IMR-90 (cell line): Measurements from ENCODE around the gene STARD8. TPM values are rescaled to one million over a fixed set of nuclear protein-coding genes. Genes with fewer than 3 reads are reported as not detected.

Source experiments
- ATAC-seq: fragments of 200-7000 bp; cut with Tn5 transposase; 2 replicates; pipeline ENCODE4 v1.9.1; 2020; ENCODE audit warnings: low read depth, mild to moderate bottlenecking, moderate library complexity
- BruUV-seq: library from RNA; stranded (reverse); fragments of 400-500 nt; replicated peaks from 2 replicates; lab custom pipeline; 2021; lab: Mats Ljungman, UMichigan
- CTCF ChIA-PET: fragments of 300-600 bp; formaldehyde crosslinking; extraction: SDS; loops from one replicate; lab custom pipeline; 2021; ENCODE audit warnings: antibody characterized with exemption; lab: Yijun Ruan, JAX
- POLR2A ChIA-PET: fragments of 300-600 bp; sonication (Branson Sonifier 250); formaldehyde crosslinking; loops from one replicate; lab custom pipeline; 2022; ENCODE audit warnings: antibody characterized with exemption; ENCODE audit not compliant: unreplicated experiment; lab: Charles Lee
- DNase-seq: peaks from one replicate; pipeline ENCODE4 v3.0.0; 2013
- H2AFZ ChIP-seq: replicated peaks from 2 replicates; pipeline ENCODE3; 2013; ENCODE audit warnings: low read length, mild to moderate bottlenecking; ENCODE audit not compliant: poor library complexity
- H2AK5ac ChIP-seq: 2 replicates; pipeline ENCODE4 v1.6.1; 2013; ENCODE audit warnings: low read depth, low read length, inconsistent platforms
- H2AK9ac ChIP-seq: replicated peaks from 2 replicates; pipeline ENCODE3; 2013; ENCODE audit warnings: mild to moderate bottlenecking, low read depth, low read length, moderate library complexity; ENCODE audit not compliant: poor library complexity
- H2BK120ac ChIP-seq: 2 replicates; pipeline ENCODE4 v1.6.1; 2013; ENCODE audit warnings: low read depth, low read length, inconsistent platforms
- H2BK15ac ChIP-seq: 3 replicates; pipeline ENCODE4 v1.6.1; 2013; ENCODE audit warnings: low read depth, low read length, inconsistent platforms
- H2BK20ac ChIP-seq: 2 replicates; pipeline ENCODE4 v1.6.1; 2013; ENCODE audit warnings: low read depth, mild to moderate bottlenecking, inconsistent platforms, low read length, moderate library complexity
- H2BK5ac ChIP-seq: 2 replicates; pipeline ENCODE4 v1.6.1; 2013; ENCODE audit warnings: mild to moderate bottlenecking, low read depth, low read length, inconsistent platforms; ENCODE audit not compliant: poor library complexity, severe bottlenecking
- H3K14ac ChIP-seq: replicated peaks from 2 replicates; pipeline ENCODE4 v1.6.1; 2013; ENCODE audit warnings: low read depth, low read length, inconsistent platforms
- H3K18ac ChIP-seq: 2 replicates; pipeline ENCODE4 v1.6.1; 2013; ENCODE audit warnings: low read depth, low read length, control low read depth
- H3K23ac ChIP-seq: 2 replicates; pipeline ENCODE4 v1.6.1; 2013; ENCODE audit warnings: low read depth, low read length, inconsistent platforms
- H3K27ac ChIP-seq: 2 replicates; pipeline ENCODE4 v1.5.1; 2013; ENCODE audit warnings: mild to moderate bottlenecking, control low read depth, low read length; ENCODE audit not compliant: insufficient read depth
- H3K27me3 ChIP-seq: 2 replicates; pipeline ENCODE4 v1.6.1; 2013; ENCODE audit warnings: low read length; ENCODE audit not compliant: control insufficient read depth, insufficient read depth
- H3K36me3 ChIP-seq: 2 replicates; pipeline ENCODE4 v1.6.1; 2013; ENCODE audit warnings: low read length, mixed read lengths; ENCODE audit not compliant: control insufficient read depth, insufficient read depth
- H3K4ac ChIP-seq: 2 replicates; pipeline ENCODE4 v1.6.1; 2013; ENCODE audit warnings: low read depth, low read length, inconsistent platforms
- H3K4me1 ChIP-seq: 2 replicates; pipeline ENCODE4 v1.6.1; 2013; ENCODE audit warnings: low read length, mixed read lengths; ENCODE audit not compliant: control insufficient read depth, insufficient read depth
- H3K4me2 ChIP-seq: 2 replicates; pipeline ENCODE4 v1.6.1; 2013; ENCODE audit warnings: low read depth, mild to moderate bottlenecking, control low read depth, low read length, moderate library complexity
- H3K4me3 ChIP-seq: 2 replicates; pipeline ENCODE4 v1.5.1; 2013; ENCODE audit warnings: low read depth, mild to moderate bottlenecking, control low read depth, low read length, moderate library complexity; ENCODE audit not compliant: insufficient read depth
- H3K56ac ChIP-seq: 2 replicates; pipeline ENCODE4 v1.6.1; 2013; ENCODE audit warnings: low read length, inconsistent platforms; ENCODE audit not compliant: insufficient read depth; ENCODE audit errors: extremely low read depth
- H3K79me1 ChIP-seq, 2 experiments: 2 replicates each; pipeline ENCODE4 v1.6.1; 2013; ENCODE audit warnings: low read length in 2 of 2, inconsistent platforms in 1 of 2, low read depth in 1 of 2
- H3K9ac ChIP-seq: 2 replicates; pipeline ENCODE4 v1.6.1; 2013; ENCODE audit warnings: low read depth, low read length, control low read depth
- H3K9me1 ChIP-seq: 2 replicates; pipeline ENCODE4 v1.6.1; 2013; ENCODE audit warnings: low read length, inconsistent platforms; ENCODE audit not compliant: insufficient read depth
- H3K9me3 ChIP-seq: 2 replicates; pipeline ENCODE4 v1.6.1; 2013; ENCODE audit warnings: low read length; ENCODE audit not compliant: control insufficient read depth, insufficient read depth
- H4K20me1 ChIP-seq: 2 replicates; pipeline ENCODE4 v1.6.1; 2013; ENCODE audit warnings: low read length, inconsistent platforms; ENCODE audit not compliant: insufficient read depth
- H4K5ac ChIP-seq: 2 replicates; pipeline ENCODE4 v1.6.1; 2013; ENCODE audit warnings: mild to moderate bottlenecking, low read depth, low read length, control low read depth
- H4K8ac ChIP-seq, 2 experiments: 2 replicates each; pipeline ENCODE4 v1.6.1; 2013; ENCODE audit warnings: low read depth in 2 of 2, low read length in 2 of 2, control low read depth in 1 of 2, inconsistent platforms in 1 of 2
- H4K91ac ChIP-seq: 2 replicates; pipeline ENCODE4 v1.6.1; 2013; ENCODE audit warnings: low read depth, low read length, inconsistent platforms; ENCODE audit not compliant: insufficient read depth
- BHLHE40 ChIP-seq: fragments of 150-350 bp; IDR thresholded peaks from 2 replicates; pipeline ENCODE4 v1.6.1; 2016; ENCODE audit warnings: mild to moderate bottlenecking, low read depth, low read length
- CEBPB ChIP-seq: IDR thresholded peaks from 2 replicates; pipeline ENCODE4 v1.6.1; 2012; ENCODE audit warnings: low read depth, low read length, improper control_type of control experiment
- CHD1 ChIP-seq: IDR thresholded peaks from 2 replicates; pipeline ENCODE4 v1.6.1; 2012; ENCODE audit warnings: low read depth, low read length, improper control_type of control experiment
- CTCF ChIP-seq: conservative IDR thresholded peaks from 2 replicates; pipeline ENCODE4 v1.5.1; 2012; ENCODE audit warnings: mild to moderate bottlenecking, low read depth, low read length, improper control_type of control experiment
- ELK1 ChIP-seq: fragments of 150-350 bp; IDR thresholded peaks from 2 replicates; pipeline ENCODE4 v1.6.1; 2016; ENCODE audit warnings: low read depth, mild to moderate bottlenecking, low read length, moderate library complexity, borderline replicate concordance
- FOS ChIP-seq: fragments of 150-350 bp; IDR thresholded peaks from 2 replicates; pipeline ENCODE4 v1.6.1; 2016; ENCODE audit warnings: low read depth, low read length
- MAFK ChIP-seq: IDR thresholded peaks from 2 replicates; pipeline ENCODE4 v1.6.1; 2012; ENCODE audit warnings: low read depth, low read length, improper control_type of control experiment
- MAZ ChIP-seq: IDR thresholded peaks from 2 replicates; pipeline ENCODE4 v1.6.1; 2012; ENCODE audit warnings: low read depth, mild to moderate bottlenecking, low read length, improper control_type of control experiment, moderate library complexity, borderline replicate concordance
- MXI1 ChIP-seq: IDR thresholded peaks from 2 replicates; pipeline ENCODE4 v1.6.1; 2012; ENCODE audit warnings: low read depth, mild to moderate bottlenecking, low read length, moderate library complexity, borderline replicate concordance
- NFE2L2 ChIP-seq: fragments of 150-350 bp; IDR thresholded peaks from 2 replicates; pipeline ENCODE4 v1.6.1; 2016; ENCODE audit warnings: low read depth, mild to moderate bottlenecking, low read length
- POLR2A ChIP-seq: IDR thresholded peaks from 2 replicates; pipeline ENCODE4 v1.6.1; 2012; ENCODE audit warnings: mild to moderate bottlenecking, low read depth, low read length
- RAD21 ChIP-seq: IDR thresholded peaks from 2 replicates; pipeline ENCODE4 v1.6.1; 2012; ENCODE audit warnings: low read length, improper control_type of control experiment
- RCOR1 ChIP-seq: IDR thresholded peaks from 2 replicates; pipeline ENCODE4 v1.6.1; 2012; ENCODE audit warnings: mild to moderate bottlenecking, low read length, improper control_type of control experiment; ENCODE audit not compliant: insufficient replicate concordance
- RFX5 ChIP-seq: IDR thresholded peaks from 2 replicates; pipeline ENCODE4 v1.8.0; 2012; ENCODE audit warnings: low read depth, mild to moderate bottlenecking, low read length, moderate library complexity
- SMC3 ChIP-seq: fragments of 150-350 bp; IDR thresholded peaks from 2 replicates; pipeline ENCODE4 v1.6.1; 2016; ENCODE audit warnings: low read depth, mild to moderate bottlenecking, antibody characterized with exemption, low read length, moderate library complexity
- USF2 ChIP-seq: fragments of 150-350 bp; IDR thresholded peaks from 2 replicates; pipeline ENCODE4 v1.6.1; 2017; ENCODE audit warnings: mild to moderate bottlenecking, antibody characterized with exemption, low read length, low read depth
- WGBS, 2 experiments: methylation state at CpG; one replicate each; pipeline versions ENCODE4 v1.1.5 to v1.1.7; 2013; ENCODE audit warnings: missing lambda C conversion rate in 2 of 2; ENCODE audit not compliant: insufficient read length in 1 of 2; ENCODE audit errors: extremely low coverage in 2 of 2; 5-methylcytosine and 5-hydroxymethylcytosine counted together
- dilution Hi-C: fragments of 300-500 bp; cut with HindIII; formaldehyde crosslinking; loops from one replicate; pipeline ENCODE4 v1.14.3; 2018; ENCODE audit warnings: low sequenced_read_pairs; ENCODE audit not compliant: unreplicated experiment
- in situ Hi-C: fragments of 300-500 bp; cut with MboI; formaldehyde crosslinking; loops from 3 replicates; pipeline ENCODE4 v1.14.3; 2019; ENCODE audit warnings: low sequenced_read_pairs, inconsistent platforms, mixed read lengths
- intact Hi-C: fragments of 100-400 bp; cut with micrococcal nuclease; formaldehyde crosslinking; loops from 2 replicates; pipeline ENCODE4 v1.10.0; 2022
- polyA plus RNA-seq, 3 experiments: library from polyadenylated mRNA; depleted of rRNA; stranded (reverse); fragments of >200 nt; gene quantifications; 2 replicates each; pipeline ENCODE4 v1.2.3, GENCODE V29; 2012; ENCODE audit warnings: low replicate concordance in 1 of 3
- total RNA-seq: library from RNA; depleted of rRNA; stranded (reverse); fragments of >200 nt; gene quantifications from 2 replicates; pipeline ENCODE4 v1.2.3, GENCODE V29; 2012

Gene STARD8
- total and polyA plus RNA-seq, 2 of the 4 experiments (the other 2 are of a cell fraction), result 1.6 to 2.3 TPM

GRCh38 chrX:68695206-68695845, 47.9 kb downstream of the STARD8 start:
- ChIA-PET CTCF (no interaction called here), POLR2A (no interaction called here)
- H3K9me1 ChIP-seq, result no peaks in the 10 kb centered on the region; the same call in 1 of the 2 replicates
- no peak overlapping the region for H4K8ac ChIP-seq
- H4K20me1 ChIP-seq, result no peaks in the 10 kb centered on the region
- no peak overlapping the region for H2AK5ac ChIP-seq
- H2BK5ac ChIP-seq, result no peak overlapping the region
- H3K27ac ChIP-seq, result no peak overlapping the region
- BruUV-seq, result no TSS peak
- intact Hi-C loops (no loop called here), dilution Hi-C loops (no loop called here), in situ Hi-C loops (no loop called here)
- TF ChIP-seq MAZ, result no peak
- TF ChIP-seq MAFK, result no peak
- no peak for TF ChIP-seq FOS
- no peak for TF ChIP-seq RAD21
- TF ChIP-seq RFX5, result no peak
- no peak for TF ChIP-seq CEBPB
- no peak for TF ChIP-seq POLR2A
- TF ChIP-seq NFE2L2, result no peak
- TF ChIP-seq ELK1, result no peak
- TF ChIP-seq BHLHE40, result no peak
- no peak for TF ChIP-seq SMC3
- TF ChIP-seq CTCF, result no peak
- no peak for TF ChIP-seq USF2
- TF ChIP-seq MXI1, result no peak
- no peak for TF ChIP-seq CHD1
- TF ChIP-seq RCOR1, result no peak
- no peak overlapping the region for H3K23ac ChIP-seq
- no peak overlapping the region for H3K4ac ChIP-seq
- no peaks in the 10 kb centered on the region for H3K9me3 ChIP-seq
- no peak overlapping the region for H2BK20ac ChIP-seq
- no peak overlapping the region for H2AFZ ChIP-seq
- peaks cover 11% of the 10 kb centered on the region; the same call in 1 of the 2 replicates for H3K27me3 ChIP-seq
- H3K36me3 ChIP-seq, result no peaks in the 10 kb centered on the region
- ATAC-seq, result no peak
- H3K4me3 ChIP-seq, result no peak overlapping the region
- H3K9ac ChIP-seq, result no peak overlapping the region
- no CpG with 5 or more reads among the region's 5 CpGs for WGBS, 2 experiments
- H3K14ac ChIP-seq, result no peak overlapping the region
- H3K79me1 ChIP-seq, result no peaks in the 10 kb centered on the region
- no peak overlapping the region for H2BK120ac ChIP-seq
- H4K5ac ChIP-seq, result no peak overlapping the region
- no peak overlapping the region for H4K91ac ChIP-seq
- no peak overlapping the region for H3K56ac ChIP-seq
- H2AK9ac ChIP-seq, result no peak overlapping the region
- no peaks in the 10 kb centered on the region for H3K4me1 ChIP-seq
- DNase-seq, result no peak
- no peak overlapping the region for H2BK15ac ChIP-seq
- no peak overlapping the region for H3K18ac ChIP-seq
- H3K4me2 ChIP-seq, result no peak overlapping the region
